ENCODE data around the gene NRCAM.

NRCAM gene

DNA sequence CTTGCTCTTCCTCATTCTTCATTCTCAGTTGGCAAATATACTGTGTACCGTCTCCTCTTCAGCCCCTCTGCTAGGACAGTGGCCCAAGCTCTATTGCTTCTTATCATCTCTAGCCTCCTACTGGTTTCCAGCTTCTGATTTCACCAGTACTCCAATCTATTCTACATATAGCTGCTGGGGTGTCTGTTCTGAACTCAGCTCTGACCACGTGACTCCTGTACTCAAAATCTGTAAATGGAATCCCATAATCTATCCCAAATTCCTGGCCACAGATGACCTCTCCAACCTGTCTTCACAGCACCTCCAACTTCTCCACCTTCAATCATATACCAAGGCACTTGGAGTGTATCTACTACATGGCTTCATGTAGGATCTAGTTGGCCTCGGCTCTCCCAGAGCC lies 152.9 kb downstream of the NRCAM start:
- H3K27ac ChIP-seq (ENCODE audit: extremely low read depth, low read depth, low read length), result no peak overlapping the region
- no peaks in the 10 kb centered on the region for H3K36me3 ChIP-seq (ENCODE audit: control insufficient read depth in 2 of 2, insufficient read depth in 1 of 2, low read length in 2 of 2)
- POLR2A ChIA-PET, result no interaction called here
- TF ChIP-seq WT1 (tag by site-specific recombination; IDR thresholded peaks at IDR 0.05) (no peak), ZNF140 (tag by site-specific recombination; IDR thresholded peaks at IDR 0.05) (no peak), ZNF114 (tag by site-specific recombination; IDR thresholded peaks at IDR 0.05) (no peak), ZNF155 (tag by site-specific recombination; IDR thresholded peaks at IDR 0.05) (no peak), ZNF146 (tag by site-specific recombination; IDR thresholded peaks at IDR 0.05) (no peak)
- H3K4me1 ChIP-seq (ENCODE audit: control insufficient read depth, insufficient read depth, low read length), result 0 out of 2 replicates have a peak, but pooled peaks cover 6% of the 10 kb centered on the region
- CTCF ChIA-PET, result interaction anchor here (0.6 to 0.7 kb wide), 3 partner anchors 116 to 1082 kb away, joined by 3 read pairs; no protein-coding TSS in a partner anchor
- no peak overlapping the region for H3K4me3 ChIP-seq (ENCODE audit: low read depth, low read length)
- H3K9me3 ChIP-seq (ENCODE audit: control insufficient read depth, insufficient read depth, low read depth, low read length), result no peaks in the 10 kb centered on the region

GRCh38 chr7:108301387-108301786 lies 154.8 kb downstream of the NRCAM start:
- Histone ChIP-seq H3K36me3 (ENCODE audit: control insufficient read depth in 2 of 2, insufficient read depth in 1 of 2, low read length in 2 of 2) (no peaks in the 10 kb centered on the region), H3K4me3 (ENCODE audit: low read depth, low read length) (no peak overlapping the region), H3K4me1 (ENCODE audit: control insufficient read depth, insufficient read depth, low read length) (0 out of 2 replicates have a peak, but pooled peaks cover 6% of the 10 kb centered on the region), H3K9me3 (ENCODE audit: control insufficient read depth, insufficient read depth, low read depth, low read length) (no peaks in the 10 kb centered on the region), H3K27ac (ENCODE audit: extremely low read depth, low read depth, low read length) (no peak overlapping the region)
- TF ChIP-seq ZNF133 (tag by site-specific recombination; IDR thresholded peaks at IDR 0.05) (peak; percentile 72; the same call in 1 of the 2 replicates), RBAK (tag by site-specific recombination; IDR thresholded peaks at IDR 0.05) (no peak)
- ChIA-PET CTCF (interaction anchor here (0.6 to 1.3 kb wide), 2 partner anchors 158 to 286 kb away, joined by 3 to 6 read pairs; no protein-coding TSS in a partner anchor), POLR2A (no interaction called here)

- Histone ChIP-seq H3K4me3 (ENCODE audit: low read depth, low read length) (no peak overlapping the region), H3K9me3 (ENCODE audit: control insufficient read depth, insufficient read depth, low read depth, low read length) (no peaks in the 10 kb centered on the region), H3K36me3 (ENCODE audit: control insufficient read depth in 2 of 2, insufficient read depth in 1 of 2, low read length in 2 of 2) (no peaks in the 10 kb centered on the region), H3K4me1 (ENCODE audit: control insufficient read depth, insufficient read depth, low read length) (0 out of 2 replicates have a peak, but pooled peaks cover 6% of the 10 kb centered on the region), H3K27ac (ENCODE audit: extremely low read depth, low read depth, low read length) (no peak overlapping the region)
- ChIA-PET CTCF (no interaction called here), POLR2A (no interaction called here)
- TF ChIP-seq, protein P1, sequence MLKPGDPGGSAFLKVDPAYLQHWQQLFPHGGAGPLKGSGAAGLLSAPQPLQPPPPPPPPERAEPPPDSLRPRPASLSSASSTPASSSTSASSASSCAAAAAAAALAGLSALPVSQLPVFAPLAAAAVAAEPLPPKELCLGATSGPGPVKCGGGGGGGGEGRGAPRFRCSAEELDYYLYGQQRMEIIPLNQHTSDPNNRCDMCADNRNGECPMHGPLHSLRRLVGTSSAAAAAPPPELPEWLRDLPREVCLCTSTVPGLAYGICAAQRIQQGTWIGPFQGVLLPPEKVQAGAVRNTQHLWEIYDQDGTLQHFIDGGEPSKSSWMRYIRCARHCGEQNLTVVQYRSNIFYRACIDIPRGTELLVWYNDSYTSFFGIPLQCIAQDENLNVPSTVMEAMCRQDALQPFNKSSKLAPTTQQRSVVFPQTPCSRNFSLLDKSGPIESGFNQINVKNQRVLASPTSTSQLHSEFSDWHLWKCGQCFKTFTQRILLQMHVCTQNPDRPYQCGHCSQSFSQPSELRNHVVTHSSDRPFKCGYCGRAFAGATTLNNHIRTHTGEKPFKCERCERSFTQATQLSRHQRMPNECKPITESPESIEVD (tag by site-specific recombination; IDR thresholded peaks at IDR 0.05), result peak; percentile 57
- TF ChIP-seq PRDM10 (tag by site-specific recombination; IDR thresholded peaks at IDR 0.05) (no peak), CTCF (tag by site-specific recombination; IDR thresholded peaks at IDR 0.05) (no peak), ZNF747 (tag by site-specific recombination; IDR thresholded peaks at IDR 0.05) (no peak), BCL6B (tag by site-specific recombination; IDR thresholded peaks at IDR 0.05) (peak; percentile 44; the same call in 1 of the 2 replicates), ZNF114 (tag by site-specific recombination; IDR thresholded peaks at IDR 0.05) (no peak), ZNF48 (tag by site-specific recombination; IDR thresholded peaks at IDR 0.05) (no peak), ZNF223 (tag by site-specific recombination; IDR thresholded peaks at IDR 0.05) (no peak), ZNF792 (tag by site-specific recombination; IDR thresholded peaks at IDR 0.05) (no peak), RBAK (tag by site-specific recombination; IDR thresholded peaks at IDR 0.05) (no peak), ZNF571 (tag by site-specific recombination; IDR thresholded peaks at IDR 0.05) (no peak), ZNF132 (tag by site-specific recombination; IDR thresholded peaks at IDR 0.05; ENCODE audit: borderline replicate concordance) (no peak), MYNN (tag by site-specific recombination; IDR thresholded peaks at IDR 0.05; ENCODE audit: borderline replicate concordance) (no peak), ZNF473 (tag by site-specific recombination; IDR thresholded peaks at IDR 0.05) (no peak), ZBTB6 (tag by site-specific recombination; IDR thresholded peaks at IDR 0.05) (0 out of 2 replicates have a peak, but pooled peaks have one; percentile 42)
- TF ChIP-seq, protein P2, sequence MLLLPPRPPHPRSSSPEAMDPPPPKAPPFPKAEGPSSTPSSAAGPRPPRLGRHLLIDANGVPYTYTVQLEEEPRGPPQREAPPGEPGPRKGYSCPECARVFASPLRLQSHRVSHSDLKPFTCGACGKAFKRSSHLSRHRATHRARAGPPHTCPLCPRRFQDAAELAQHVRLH (tag by site-specific recombination; IDR thresholded peaks at IDR 0.05), result no peak
Observed at GRCh38 chr7:108299251-108299973, 156.8 kb downstream of the NRCAM start.
